ENCODE data around the gene PLD1.

The PLD1 gene

GRCh38 chr3:171654326-171654725 is 156.0 kb downstream of the PLD1 start:
- H3K4me3 ChIP-seq (ENCODE audit: low read length) = no peak overlapping the region
- no peak for TF ChIP-seq CTCF (conservative IDR thresholded peaks at IDR 0.05; ENCODE audit: low read length)
- no peak for DNase-seq (ENCODE audit: low read depth)

- no peak for DNase-seq (ENCODE audit: low read depth)
- no peak for TF ChIP-seq CTCF (conservative IDR thresholded peaks at IDR 0.05; ENCODE audit: low read length)
- H3K4me3 ChIP-seq (ENCODE audit: low read length) = no peak overlapping the region
These were observed 156.6 kb downstream of the PLD1 start for GRCh38 chr3:171653701-171654100.

- DNase-seq (ENCODE audit: low read depth) = no peak
- no peak for TF ChIP-seq CTCF (conservative IDR thresholded peaks at IDR 0.05; ENCODE audit: low read length)
- H3K4me3 ChIP-seq (ENCODE audit: low read length) = no peak overlapping the region
These were observed 157.4 kb downstream of the PLD1 start for GRCh38 chr3:171652932-171653331.

GRCh38 chr3:171649911-171650592 is 160.2 kb downstream of the PLD1 start:
- DNase-seq (ENCODE audit: low read depth) = no peak
- H3K4me3 ChIP-seq (ENCODE audit: low read length) = no peak overlapping the region
- TF ChIP-seq CTCF (conservative IDR thresholded peaks at IDR 0.05; ENCODE audit: low read length) = no peak

GRCh38 chr3:171649267-171649666 is 161.0 kb downstream of the PLD1 start:
- TF ChIP-seq CTCF (conservative IDR thresholded peaks at IDR 0.05; ENCODE audit: low read length) = no peak
- DNase-seq (ENCODE audit: low read depth) = peak; percentile 9
- H3K4me3 ChIP-seq (ENCODE audit: low read length) = no peak overlapping the region

- no peak for DNase-seq (ENCODE audit: low read depth)
- no peak overlapping the region for H3K4me3 ChIP-seq (ENCODE audit: low read length)
- TF ChIP-seq CTCF (conservative IDR thresholded peaks at IDR 0.05; ENCODE audit: low read length) = no peak
These were observed 162.2 kb downstream of the PLD1 start for GRCh38 chr3:171648069-171648468.

GRCh38 chr3:171646357-171647133 is 163.7 kb downstream of the PLD1 start:
- H3K4me3 ChIP-seq (ENCODE audit: low read length) = no peak overlapping the region
- TF ChIP-seq CTCF (conservative IDR thresholded peaks at IDR 0.05; ENCODE audit: low read length) = peak; percentile 81
- peak; percentile 70 for DNase-seq (ENCODE audit: low read depth)
